ENCODE measurements around the gene SENP6.

GRCh38 chr6:75633045-75633444 lies 31.4 kb downstream of the SENP6 start:
- TF ChIP-seq CTCF (IDR thresholded peaks at IDR 0.05) (no peak), POLR2A (IDR thresholded peaks at IDR 0.05) (no peak)
